ENCODE results near the gene SNCA.

DNA sequence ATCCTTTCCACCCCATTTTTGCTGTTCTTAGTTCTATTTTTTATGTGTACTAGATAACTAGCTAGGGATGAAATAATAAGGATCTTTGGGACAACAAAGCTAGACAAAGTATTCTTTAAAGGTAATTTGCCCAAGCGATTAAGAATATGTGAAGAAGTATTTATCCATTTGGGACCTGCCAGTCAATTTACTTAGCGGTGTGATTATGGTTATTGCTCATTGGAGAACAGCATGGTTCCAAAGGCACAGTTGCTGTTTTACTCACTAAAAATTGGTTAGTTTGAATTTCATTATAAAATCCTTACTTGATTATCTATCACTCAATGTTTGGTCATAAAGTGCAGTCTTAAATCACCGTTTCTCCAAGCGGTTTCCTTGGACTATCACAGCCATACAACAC lies 124.1 kb downstream of the SNCA start:
- TF ChIP-seq CHD2 (IDR thresholded peaks at IDR 0.05; ENCODE audit: low read length, partially characterized antibody) (no peak), RFX5 (IDR thresholded peaks at IDR 0.05) (no peak), BHLHE40 (IDR thresholded peaks at IDR 0.05; ENCODE audit: low read depth, low read length) (no peak), MAFK (IDR thresholded peaks at IDR 0.05; ENCODE audit: partially characterized antibody) (no peak), SMC3 (IDR thresholded peaks at IDR 0.05) (no peak), RNF2 (IDR thresholded peaks at IDR 0.05; ENCODE audit: borderline replicate concordance, low read depth) (no peak), HDAC2 (IDR thresholded peaks at IDR 0.05) (no peak)
- TF ChIP-seq, protein P1, sequence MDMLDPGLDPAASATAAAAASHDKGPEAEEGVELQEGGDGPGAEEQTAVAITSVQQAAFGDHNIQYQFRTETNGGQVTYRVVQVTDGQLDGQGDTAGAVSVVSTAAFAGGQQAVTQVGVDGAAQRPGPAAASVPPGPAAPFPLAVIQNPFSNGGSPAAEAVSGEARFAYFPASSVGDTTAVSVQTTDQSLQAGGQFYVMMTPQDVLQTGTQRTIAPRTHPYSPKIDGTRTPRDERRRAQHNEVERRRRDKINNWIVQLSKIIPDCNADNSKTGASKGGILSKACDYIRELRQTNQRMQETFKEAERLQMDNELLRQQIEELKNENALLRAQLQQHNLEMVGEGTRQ (IDR thresholded peaks at IDR 0.05), result no peak
- TF ChIP-seq, protein P2, sequence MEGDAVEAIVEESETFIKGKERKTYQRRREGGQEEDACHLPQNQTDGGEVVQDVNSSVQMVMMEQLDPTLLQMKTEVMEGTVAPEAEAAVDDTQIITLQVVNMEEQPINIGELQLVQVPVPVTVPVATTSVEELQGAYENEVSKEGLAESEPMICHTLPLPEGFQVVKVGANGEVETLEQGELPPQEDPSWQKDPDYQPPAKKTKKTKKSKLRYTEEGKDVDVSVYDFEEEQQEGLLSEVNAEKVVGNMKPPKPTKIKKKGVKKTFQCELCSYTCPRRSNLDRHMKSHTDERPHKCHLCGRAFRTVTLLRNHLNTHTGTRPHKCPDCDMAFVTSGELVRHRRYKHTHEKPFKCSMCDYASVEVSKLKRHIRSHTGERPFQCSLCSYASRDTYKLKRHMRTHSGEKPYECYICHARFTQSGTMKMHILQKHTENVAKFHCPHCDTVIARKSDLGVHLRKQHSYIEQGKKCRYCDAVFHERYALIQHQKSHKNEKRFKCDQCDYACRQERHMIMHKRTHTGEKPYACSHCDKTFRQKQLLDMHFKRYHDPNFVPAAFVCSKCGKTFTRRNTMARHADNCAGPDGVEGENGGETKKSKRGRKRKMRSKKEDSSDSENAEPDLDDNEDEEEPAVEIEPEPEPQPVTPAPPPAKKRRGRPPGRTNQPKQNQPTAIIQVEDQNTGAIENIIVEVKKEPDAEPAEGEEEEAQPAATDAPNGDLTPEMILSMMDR (IDR thresholded peaks at IDR 0.05), result no peak
- TF ChIP-seq, protein P3, sequence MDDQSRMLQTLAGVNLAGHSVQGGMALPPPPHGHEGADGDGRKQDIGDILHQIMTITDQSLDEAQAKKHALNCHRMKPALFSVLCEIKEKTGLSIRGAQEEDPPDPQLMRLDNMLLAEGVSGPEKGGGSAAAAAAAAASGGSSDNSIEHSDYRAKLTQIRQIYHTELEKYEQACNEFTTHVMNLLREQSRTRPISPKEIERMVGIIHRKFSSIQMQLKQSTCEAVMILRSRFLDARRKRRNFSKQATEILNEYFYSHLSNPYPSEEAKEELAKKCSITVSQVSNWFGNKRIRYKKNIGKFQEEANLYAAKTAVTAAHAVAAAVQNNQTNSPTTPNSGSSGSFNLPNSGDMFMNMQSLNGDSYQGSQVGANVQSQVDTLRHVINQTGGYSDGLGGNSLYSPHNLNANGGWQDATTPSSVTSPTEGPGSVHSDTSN (IDR thresholded peaks at IDR 0.05), result no peak
- TF ChIP-seq, protein P4, sequence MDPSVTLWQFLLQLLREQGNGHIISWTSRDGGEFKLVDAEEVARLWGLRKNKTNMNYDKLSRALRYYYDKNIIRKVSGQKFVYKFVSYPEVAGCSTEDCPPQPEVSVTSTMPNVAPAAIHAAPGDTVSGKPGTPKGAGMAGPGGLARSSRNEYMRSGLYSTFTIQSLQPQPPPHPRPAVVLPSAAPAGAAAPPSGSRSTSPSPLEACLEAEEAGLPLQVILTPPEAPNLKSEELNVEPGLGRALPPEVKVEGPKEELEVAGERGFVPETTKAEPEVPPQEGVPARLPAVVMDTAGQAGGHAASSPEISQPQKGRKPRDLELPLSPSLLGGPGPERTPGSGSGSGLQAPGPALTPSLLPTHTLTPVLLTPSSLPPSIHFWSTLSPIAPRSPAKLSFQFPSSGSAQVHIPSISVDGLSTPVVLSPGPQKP (IDR thresholded peaks at IDR 0.05; ENCODE audit: low read depth, low read length), result no peak
